NCI-H2196 (cell line): ENCODE measurements around the gene INSRR.

Experiments used
- DNase-seq: peaks from one replicate; lab custom pipeline; 2025; ENCODE audit not compliant: unreplicated experiment; lab: John Stamatoyannopoulos, UW

INSRR gene

DNA sequence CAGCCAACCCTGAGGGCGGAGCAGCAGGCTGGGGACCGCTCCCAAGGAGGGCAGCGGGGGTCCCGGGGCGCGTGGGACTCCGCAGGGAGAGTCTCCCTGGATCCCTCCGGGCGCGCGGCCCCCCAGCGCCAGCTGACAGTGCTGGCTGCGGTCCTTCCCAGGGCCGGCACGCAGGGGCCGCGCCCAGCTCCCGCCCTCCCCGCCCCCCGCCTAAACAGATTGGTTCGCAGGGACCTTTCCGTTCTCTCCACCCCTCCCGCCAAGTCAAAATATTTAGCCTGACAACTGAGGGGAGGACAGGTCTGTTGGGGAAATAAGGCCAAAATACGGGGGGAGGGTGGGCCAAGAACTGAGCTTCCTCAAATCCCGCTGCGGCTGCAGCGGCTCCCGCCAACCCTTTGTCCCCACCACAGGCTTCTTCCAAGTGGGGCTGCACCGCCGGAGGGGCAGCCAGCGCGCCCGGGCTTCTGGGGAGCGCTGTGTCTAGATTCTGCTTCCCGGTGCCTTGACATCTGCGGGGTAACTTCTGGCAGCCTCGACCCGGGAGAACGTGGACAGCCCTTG, at the start of gene INSRR:
Gene INSRR, minus strand, starts transcription at position 159 of the 564 bp plus-strand sequence. CDS start 496 bp downstream, outside the sequence.
- DNase-seq: no peak

DNA sequence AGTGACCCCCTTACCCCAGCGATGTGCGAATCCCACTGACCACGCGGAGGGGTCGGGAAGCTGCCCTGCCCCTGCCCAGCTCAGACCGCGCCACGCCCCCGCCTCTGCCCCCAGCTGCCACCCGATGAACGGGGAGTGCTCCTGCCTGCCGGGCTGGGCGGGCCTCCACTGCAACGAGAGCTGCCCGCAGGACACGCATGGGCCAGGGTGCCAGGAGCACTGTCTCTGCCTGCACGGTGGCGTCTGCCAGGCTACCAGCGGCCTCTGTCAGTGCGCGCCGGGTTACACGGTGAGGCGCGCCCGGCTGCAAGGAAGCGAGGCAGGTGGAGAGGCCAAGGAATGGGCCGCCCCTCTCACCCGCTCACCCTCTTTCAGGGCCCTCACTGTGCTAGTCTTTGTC, 49.6 kb upstream of the INSRR start:
- no peak for DNase-seq

DNA sequence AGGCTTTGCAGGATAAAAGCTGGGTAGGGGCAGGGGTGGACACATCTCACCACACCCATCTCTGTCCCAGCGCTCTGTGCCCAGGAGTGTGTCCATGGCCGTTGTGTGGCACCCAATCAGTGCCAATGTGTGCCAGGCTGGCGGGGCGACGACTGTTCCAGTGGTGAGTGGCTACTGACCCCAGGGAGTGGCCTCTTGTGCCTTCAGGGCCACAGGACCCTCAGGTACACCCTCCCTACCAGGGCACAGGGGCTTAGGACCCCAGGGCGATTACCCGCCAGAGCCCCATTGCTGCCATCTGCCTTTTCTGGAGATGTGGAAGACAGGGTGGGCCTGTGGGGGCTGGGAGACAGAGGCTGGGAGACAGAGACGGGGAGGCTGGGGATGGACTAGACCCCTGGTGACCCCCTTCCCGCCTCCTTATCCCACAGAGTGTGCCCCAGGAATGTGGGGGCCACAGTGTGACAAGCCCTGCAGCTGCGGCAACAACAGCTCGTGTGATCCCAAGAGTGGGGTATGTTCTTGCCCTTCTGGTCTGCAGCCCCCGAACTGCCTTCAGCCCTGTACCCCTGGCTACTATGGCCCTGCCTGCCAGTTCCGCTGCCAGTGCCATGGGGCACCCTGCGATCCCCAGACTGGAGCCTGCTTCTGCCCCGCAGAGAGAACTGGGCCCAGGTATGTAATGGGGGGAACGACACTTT, 47.4 kb upstream of the INSRR start:
- DNase-seq: no peak

DNA sequence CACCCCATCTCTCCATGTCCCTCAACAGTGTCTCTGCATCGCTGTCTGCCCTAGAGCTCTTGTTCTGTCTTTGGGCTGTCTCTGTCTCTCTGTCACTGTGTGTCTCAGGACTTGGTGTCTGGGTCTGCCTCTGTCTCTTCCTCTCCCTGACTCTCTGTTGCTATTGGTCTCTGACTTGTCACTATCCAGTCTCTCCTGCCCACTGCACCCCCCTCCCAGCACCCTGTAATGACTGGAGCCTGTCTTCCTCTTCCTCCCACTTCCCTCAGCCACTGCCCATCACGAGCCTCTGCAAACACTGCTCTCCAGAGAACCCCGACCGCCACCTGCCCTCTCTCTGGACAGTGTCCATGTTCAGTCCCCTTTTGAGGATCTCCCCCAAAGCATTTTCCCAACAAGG, 46.7 kb upstream of the INSRR start:
- no peak for DNase-seq

DNA sequence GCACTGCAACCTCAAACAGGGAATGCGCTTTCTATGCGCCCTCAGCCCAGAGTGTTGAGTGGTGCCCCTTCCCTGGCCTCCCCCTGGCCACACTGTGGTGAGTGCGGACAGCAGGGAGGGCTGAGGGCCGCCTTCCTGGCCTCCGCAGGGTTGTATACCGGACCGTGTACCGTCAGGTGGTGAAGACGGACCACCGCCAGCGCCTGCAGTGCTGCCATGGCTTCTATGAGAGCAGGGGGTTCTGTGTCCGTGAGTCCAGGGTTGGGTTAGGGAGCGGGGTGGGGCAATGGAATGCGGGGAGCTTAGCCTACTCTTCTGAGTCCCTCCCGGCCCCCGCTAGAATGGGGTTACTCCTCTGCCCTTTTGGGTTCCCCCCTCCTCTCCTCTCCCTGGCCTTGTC, 46.3 kb upstream of the INSRR start:
- DNase-seq: no peak

DNA sequence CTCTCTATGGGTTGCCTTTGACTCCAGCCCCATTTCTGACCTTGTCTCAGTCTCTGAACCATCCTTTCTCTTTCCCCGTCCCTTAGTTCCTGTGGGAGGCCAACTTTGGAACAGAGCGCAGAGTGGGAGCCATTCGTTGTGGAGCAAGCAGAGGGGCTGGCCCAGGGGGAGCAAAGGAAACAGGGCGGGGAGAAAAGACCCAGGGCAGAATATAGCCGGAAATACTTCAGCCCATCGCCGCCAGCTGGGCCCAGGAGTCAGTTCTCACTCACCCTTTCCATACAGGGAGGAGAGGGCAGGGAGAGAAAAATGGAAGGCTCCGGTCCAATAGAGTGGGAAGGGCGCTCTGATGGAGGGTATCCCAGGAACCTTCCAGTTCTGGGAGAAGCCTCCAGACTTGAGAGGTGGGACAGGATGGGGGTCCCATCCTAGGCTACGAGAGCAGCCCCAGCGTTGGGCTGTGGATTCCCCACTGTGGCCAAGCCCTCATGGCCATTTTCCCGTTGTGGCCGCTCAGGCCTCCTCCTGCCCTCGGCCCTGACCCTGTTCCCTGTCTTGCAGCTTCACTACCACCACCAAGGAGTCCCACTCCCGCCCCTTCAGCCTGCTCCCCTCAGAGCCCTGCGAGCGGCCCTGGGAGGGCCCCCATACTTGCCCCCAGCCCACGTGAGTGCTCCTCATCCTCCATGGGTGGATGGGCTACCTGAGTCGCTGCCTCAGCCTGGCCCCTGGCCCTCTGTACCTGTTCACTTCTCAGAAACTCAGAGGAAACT, 45.5 kb upstream of the INSRR start:
- DNase-seq: no peak

DNA sequence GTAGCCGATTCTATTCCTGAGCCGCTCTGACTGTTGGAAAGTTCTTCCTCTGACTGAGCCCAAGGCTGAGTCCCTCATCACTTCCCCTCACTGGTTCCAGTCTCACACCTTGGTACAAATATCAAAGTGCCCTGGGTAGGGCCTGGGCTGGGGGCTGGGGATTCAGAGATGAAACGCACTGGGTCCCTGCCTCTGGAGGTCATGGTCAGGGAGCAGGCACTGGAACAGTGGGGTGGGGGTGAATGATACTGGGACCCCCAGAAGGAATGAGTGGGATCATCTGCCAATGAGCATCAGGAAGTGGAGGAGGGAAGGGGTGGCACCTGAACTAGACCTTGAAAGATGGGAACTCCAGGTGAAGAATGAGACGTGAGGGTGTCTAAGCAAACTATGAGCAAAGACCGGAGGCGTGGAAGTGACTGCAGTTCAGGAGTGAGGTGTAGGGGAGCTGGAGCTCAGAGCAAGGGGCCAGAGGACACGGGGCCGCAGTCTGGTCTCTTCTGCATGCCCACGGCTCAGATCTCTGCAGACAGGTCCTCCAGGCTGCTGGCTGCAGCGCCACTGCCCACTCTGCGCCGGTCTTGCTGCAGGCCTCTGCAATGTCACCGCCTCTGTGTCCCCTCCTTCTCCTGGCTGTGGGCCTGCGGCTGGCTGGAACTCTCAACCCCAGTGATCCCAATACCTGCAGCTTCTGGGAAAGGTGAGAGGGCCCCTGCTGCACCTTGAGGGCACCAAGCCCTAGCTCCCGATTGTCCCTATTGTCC, 44.6 kb upstream of the INSRR start:
- DNase-seq: no peak

DNA sequence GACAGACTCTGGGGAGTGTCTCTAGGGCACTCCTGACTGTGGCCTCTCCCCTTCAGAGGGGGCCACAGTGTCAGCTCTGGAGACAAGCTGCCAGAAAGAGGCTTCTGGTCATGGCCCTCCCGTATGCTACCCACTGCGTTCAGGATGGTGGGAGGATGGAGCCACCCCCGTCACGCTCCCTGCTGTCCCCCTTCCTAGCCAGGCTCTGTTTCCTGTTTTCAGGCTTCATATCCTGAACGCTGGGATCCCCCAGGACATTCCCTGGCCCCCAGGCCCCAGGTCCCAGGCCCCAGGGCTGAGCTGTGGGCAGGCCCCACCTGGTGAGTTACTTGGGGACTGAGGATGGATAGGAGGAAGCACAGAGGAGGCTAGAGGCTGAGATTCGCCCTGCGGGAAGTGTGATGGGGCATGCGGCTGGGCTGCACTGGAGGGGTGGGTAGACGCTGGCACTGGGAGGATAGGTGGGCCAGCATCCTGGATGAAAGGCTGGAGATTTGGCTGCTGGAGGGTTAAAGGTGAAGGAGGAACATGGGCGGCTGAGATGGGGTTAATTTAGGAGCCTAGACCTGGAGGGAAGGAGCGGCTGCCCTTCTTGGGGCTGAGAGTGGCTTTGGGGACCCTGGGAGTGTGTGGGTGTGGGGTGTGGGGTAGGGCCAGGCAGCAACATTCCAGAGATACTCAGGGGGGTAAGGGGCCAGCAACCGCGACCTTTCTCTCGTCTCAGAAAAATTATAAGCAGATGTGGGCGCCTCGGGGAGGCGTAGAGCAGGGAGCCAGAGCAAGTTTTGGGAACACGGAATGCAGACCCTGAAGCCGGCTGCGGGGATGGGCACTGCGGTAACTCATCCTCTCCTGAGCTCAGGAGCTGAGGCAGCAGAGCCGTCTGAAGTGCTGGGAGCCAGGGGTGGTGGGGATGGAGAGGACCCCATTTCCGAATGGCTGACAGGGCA, 43.3 kb upstream of the INSRR start:
- no peak for DNase-seq

DNA sequence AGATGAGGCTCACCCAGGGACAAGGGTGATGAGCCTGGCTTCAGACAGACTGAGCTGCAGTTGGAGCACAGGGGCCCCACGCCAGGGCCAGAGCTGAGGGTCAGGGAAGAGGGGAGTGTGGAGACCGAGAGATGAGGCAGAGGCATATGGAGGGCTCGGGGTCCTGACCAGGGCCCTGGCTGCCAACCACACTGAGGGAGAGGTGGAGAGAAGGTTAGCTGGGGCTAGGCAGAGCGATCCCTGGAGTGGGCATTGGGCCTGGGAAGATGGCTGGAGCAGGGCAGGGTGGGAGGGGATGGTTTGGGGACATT, 42.6 kb upstream of the INSRR start:
- DNase-seq: no peak

DNA sequence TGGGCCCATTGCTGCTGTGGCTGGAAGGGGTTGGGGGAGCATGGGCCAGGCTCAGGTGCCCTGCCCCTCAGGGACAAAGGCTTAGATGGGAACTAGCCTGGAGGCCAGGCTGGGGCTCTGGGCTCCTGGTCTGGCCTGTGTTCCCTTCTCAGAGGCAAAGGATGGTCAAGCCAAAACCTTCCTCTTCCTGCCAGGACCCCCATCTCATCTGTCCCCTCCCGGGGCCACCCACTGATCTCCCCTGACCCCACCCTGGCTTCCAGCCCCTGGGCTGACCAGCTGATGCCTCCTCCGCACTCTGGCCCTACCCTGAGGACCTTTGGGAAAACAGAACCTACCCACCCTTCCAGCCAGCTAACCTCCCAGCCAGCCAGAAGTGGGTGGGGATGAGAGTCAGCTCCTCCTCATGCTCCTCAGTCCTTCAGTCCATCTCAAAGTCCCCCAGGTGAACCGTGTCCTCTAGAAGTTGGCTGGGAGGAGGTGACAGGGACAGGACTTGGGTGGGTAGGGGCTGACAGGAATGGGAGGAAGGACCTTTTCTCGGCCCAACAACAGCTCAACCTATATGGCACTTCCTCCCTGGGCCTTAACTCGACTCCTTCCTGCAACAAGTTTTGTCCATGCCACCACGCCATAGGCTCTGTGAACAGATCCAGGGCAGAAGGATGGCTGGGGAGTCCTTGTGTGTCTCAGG, 42.1 kb upstream of the INSRR start:
- no peak for DNase-seq

DNA sequence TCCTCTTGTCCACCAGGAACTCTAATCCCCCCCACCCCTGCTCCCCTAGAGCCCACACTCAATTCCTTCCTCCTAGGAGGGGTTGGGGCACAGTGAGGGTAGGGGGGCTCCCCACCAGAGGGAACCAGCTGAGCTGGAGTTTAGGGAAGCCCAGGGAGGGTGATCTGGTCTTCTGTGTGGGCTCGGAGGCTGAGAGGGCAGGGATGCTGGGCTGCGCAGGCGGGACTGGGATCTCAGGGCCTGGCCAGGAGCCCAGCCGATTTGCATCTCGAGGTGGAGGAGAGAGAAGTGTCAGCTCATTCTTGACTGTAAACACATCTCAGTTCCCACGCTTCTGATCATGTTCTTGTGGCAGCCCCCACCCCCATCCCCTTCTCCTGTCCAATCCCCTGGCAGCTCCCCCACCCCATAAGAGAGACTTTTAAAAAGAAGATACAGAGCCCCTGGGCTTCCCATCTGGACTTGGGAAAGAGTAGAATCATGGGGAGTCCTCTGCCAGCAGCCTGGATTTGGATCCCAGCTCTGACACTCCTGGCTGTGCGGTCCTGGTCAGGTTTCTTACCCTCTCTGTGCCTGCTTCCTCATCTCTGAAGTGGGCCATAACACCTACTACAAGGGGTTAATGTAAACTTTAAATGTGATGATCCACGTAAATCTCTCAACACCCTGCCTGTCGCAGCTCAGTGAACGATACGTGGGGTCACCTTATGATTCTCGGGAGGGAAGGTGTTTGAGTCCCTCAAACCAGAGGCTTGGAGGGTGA, 41.2 kb upstream of the INSRR start:
- DNase-seq: no peak

DNA sequence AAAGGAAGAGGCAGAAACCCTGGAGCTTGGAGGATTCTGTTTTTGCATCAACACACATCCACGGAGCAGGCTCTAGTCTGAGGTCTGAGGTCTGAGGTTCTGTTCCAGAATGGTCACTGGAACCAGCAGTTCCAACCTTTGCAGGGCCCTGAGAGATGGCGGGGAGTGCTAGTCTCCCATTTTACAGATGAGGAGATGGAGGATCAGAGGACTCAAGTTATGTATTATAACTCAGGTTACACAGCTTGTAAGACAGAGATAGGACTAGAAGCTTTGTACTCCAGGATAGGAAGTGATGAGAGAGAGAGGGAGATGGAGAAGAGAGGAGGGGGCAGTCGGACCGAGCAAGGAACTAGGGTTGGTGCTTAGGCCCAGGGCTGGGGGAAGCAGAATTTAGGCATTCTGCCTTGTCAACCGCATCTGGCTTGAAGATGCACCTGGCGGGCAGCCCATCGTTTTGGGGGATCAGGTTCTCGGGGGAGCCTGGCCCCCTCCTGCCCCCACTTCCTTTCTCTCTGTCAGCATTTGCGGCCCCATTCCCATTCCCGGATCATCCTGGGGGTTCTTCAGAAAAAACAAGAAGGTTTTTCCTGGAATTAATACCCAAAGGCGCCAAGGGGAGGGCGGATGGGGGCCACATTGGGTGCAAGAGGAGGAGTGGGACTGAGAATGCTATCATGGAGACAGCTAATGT, 40.2 kb upstream of the INSRR start:
- DNase-seq: no peak

DNA sequence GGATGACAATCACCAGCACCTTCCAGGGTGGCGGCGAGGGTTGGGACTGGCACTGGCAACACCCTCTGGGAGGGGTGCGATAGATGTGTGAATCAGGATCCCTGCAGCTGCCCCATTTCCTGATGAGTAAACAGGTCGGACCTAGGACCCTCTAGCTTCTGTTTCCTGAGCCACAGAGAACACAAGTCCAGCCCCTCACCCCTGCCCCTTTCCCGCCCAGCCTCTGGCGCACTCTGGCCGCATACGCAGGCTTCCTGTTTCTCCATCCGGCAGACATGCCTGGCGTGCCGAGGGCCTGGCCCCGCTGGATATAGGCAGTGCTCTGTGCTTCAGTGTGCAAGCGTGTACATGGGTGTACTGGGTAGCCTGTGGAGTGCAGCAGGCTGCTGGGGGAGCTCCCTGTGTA, 39.2 kb upstream of the INSRR start:
- DNase-seq: no peak

DNA sequence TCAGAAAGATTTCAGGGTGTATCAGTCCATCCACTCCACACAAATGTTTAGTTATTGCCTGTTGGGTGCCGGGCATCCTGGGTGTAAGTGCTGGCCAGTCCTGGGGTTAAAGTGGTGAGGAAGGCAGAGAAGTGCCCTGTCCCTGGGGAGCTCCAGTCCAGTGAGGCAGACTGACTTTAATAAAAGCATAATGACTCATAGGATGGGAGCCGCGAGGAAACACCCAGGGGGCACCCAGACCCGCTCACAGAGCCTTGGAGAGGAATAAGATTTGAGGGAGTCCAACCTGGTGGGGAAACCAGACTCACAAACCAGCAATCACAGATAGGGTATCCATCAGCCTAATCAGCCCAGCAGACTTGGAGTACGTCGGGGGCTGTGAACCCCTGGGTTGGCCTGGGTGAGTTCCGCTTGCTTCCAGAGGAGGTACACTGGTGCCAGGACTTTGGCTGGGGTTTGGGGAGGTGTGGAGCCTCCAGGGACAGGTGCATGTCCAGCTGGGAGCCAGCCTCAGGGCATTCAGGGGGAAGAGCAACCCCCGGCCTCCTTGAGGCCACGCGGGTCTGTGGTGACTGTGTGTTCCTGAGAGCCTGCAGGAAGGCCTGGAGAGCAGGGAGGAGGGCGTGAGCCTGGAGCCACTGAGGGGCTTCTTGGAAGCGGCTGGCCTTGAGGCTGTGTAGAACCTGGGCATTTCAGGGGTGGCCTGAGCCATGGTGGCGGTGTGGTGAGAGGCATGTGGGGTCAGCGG, 38.3 kb upstream of the INSRR start:
- no peak for DNase-seq

DNA sequence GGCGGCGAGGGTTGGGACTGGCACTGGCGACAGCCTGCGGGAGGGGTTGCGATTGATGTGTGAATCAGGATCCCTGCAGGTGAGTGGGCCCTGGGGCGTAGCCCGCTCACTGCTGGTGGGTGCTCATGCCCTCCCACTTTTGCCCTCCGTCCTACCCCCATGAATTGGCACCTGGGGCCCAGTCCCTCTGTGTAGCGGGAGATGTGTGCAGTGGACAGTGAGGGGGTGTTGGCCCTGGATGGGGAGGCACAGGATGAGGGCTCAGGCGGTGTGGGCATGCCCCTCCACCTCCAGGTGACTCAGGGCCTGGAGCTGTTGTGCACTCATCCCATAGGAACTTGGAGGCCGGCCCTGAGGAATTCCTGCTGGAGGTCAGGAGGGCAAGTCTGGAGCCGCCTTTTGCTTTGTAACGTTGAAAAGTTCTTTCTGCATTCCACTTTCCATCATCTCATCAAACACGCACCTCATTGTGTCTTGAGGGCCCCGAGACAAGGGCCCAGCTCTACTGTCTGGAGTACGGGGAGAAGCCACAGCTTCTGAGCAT, 37.6 kb upstream of the INSRR start:
- no peak for DNase-seq

DNA sequence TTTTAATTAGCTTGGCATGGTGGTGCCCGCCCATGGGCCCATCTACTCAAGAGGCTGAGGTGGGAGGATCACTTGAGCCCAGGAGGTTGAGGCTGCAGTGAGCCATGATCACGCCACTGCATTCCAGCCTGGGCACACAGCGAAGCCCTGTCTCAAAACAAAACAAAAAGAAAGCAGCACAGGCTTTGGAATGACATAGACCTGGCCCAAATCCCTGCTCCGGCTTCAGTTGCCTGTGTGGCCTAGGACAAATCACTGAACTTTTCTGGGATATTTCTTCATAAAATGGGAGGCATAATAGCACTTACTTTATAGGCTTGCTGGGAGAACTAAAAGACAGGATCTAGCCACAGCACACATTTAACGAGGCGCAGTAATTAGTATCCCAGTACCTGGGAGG, 37.0 kb upstream of the INSRR start:
- no peak for DNase-seq

DNA sequence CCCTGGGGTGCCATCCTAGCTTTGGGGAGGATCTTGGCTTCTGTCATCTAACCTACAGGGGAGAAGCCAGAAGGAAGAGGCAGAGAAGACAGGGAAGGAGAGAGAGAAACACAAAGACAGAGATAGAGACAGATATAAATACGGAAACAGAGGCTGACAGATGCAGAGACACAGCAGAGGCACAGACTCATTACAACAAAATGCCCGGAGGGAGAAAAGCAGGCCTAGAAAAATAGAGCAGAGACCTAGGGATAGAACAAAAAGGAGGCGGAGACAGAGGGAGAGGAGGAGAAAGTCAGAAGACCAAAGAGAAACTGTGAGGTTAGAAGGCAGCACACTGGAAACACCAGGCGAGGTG, 36.5 kb upstream of the INSRR start:
- DNase-seq: no peak
